Calu3 (cell line): ENCODE results near the gene SPECC1. TPM values are rescaled to one million over a fixed set of nuclear protein-coding genes. Genes with fewer than 3 reads are reported as not detected.
"Not testable (repeated sequence)": the region's sequence is repeated elsewhere in the genome, so short reads cannot be mapped to it uniquely, and the experiment has no call there.

Source experiments
- BruUV-seq: library from RNA; stranded (reverse); fragments of 400-500 nt; replicated peaks from 2 replicates; lab custom pipeline; 2021; lab: Mats Ljungman, UMichigan
- CTCF ChIA-PET: fragments of 300-600 bp; sonication (Branson Sonifier 250); formaldehyde crosslinking; loops from one replicate; lab custom pipeline; 2022; ENCODE audit warnings: antibody characterized with exemption; lab: Charles Lee
- DNase-seq: peaks from one replicate; pipeline ENCODE4 v3.0.0; 2022
- H3K27ac Mint-ChIP-seq: one replicate; pipeline ENCODE4 v1.8.0; 2022; ENCODE audit warnings: mixed read lengths; ENCODE audit not compliant: unreplicated experiment
- H3K27me3 Mint-ChIP-seq: one replicate; pipeline ENCODE4 v1.8.0; 2022; ENCODE audit warnings: mixed read lengths; ENCODE audit not compliant: unreplicated experiment
- H3K36me3 Mint-ChIP-seq: one replicate; pipeline ENCODE4 v1.8.0; 2022; ENCODE audit warnings: mild to moderate bottlenecking, moderate library complexity, mixed read lengths; ENCODE audit not compliant: insufficient read depth, unreplicated experiment
- H3K4me1 Mint-ChIP-seq: one replicate; pipeline ENCODE4 v1.8.0; 2022; ENCODE audit warnings: mild to moderate bottlenecking, low read depth, mixed read lengths; ENCODE audit not compliant: unreplicated experiment
- H3K4me3 Mint-ChIP-seq: one replicate; pipeline ENCODE4 v1.8.0; 2022; ENCODE audit warnings: mild to moderate bottlenecking, low read depth, moderate library complexity, mixed read lengths; ENCODE audit not compliant: unreplicated experiment
- H3K9me3 Mint-ChIP-seq: one replicate; pipeline ENCODE4 v1.8.0; 2022; ENCODE audit warnings: low read depth, mixed read lengths; ENCODE audit not compliant: unreplicated experiment
- CTCF ChIP-seq: fragments of 200-600 bp; IDR thresholded peaks from one replicate; pipeline ENCODE4 v1.8.0; 2022; ENCODE audit warnings: antibody characterized with exemption; ENCODE audit not compliant: unreplicated experiment
- intact Hi-C: fragments of 100-400 bp; cut with micrococcal nuclease; formaldehyde crosslinking; loops from one replicate; pipeline ENCODE4 v1.10.0; 2022; ENCODE audit not compliant: unreplicated experiment
- total RNA-seq: library from RNA; stranded (reverse); gene quantifications from 2 replicates; pipeline ENCODE4 v1.2.3, GENCODE V29; 2022

Gene SPECC1
- total RNA-seq, 1 experiment from 2014 or later, result 53.5 TPM

GRCh38 chr17:20225162-20226115 is 216.3 kb downstream of the SPECC1 start:
- H3K4me1 Mint-ChIP-seq, result peaks cover 11% of the 10 kb centered on the region
- CTCF ChIA-PET, result interaction anchor here (0.8 to 2.8 kb wide), 4 partner anchors 103 to 233 kb away, joined by 3 to 8 read pairs (median 6); no protein-coding TSS in a partner anchor
- BruUV-seq, result no TSS peak
- DNase-seq, result no peak
- intact Hi-C loops, result loop anchor here (1.0 kb wide), 1 partner anchor 104 kb away; no protein-coding TSS in a partner anchor
- H3K27me3 Mint-ChIP-seq, result no peaks in the 10 kb centered on the region
- H3K9me3 Mint-ChIP-seq, result no peaks in the 10 kb centered on the region
- H3K36me3 Mint-ChIP-seq, result no peaks in the 10 kb centered on the region
- TF ChIP-seq CTCF, result no peak
- no peak overlapping the region for H3K27ac Mint-ChIP-seq
- no peak overlapping the region for H3K4me3 Mint-ChIP-seq

DNA sequence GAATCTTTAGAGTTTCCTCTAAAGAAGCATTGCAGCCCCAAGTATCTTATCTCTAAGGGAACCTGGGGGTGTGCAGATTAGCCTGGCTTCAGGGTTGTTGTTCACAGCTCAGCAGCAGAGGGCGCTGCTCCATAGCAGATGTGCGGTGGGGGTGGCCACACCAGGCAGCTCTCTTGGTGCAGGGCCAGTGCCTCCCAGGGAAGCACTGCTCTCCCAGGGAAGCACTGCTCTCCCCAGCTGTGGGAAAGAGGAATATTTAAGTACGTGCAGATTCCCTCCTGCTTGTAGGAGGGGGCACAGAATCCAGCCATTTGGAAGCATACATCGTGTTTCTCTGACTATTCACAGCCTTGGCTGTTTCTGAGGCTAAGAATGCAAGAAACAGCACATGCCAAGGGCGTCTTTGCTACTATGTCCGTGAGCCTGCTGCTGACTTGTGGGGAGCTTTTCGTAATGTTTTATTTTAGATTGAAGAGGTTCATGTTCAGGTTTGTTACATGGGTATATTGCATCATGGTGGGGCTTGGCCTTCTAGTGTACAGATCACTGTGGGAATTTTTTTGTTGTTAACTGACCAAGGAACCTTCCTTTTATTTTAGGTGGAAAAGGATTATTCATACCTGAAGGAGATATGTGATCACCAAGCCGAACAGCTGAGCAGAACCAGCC is 217.8 kb downstream of the SPECC1 start:
- no TSS peak for BruUV-seq

GRCh38 chr17:20227720-20228370 is 218.7 kb downstream of the SPECC1 start:
- H3K27ac Mint-ChIP-seq, H3K27me3 Mint-ChIP-seq, DNase-seq, H3K4me3 Mint-ChIP-seq, H3K36me3 Mint-ChIP-seq, intact Hi-C loops, H3K9me3 Mint-ChIP-seq, BruUV-seq: not testable (repeated sequence)
- CTCF ChIA-PET, result interaction anchor here (2.8 kb wide), 1 partner anchor 106 kb away, joined by 8 read pairs; no protein-coding TSS in a partner anchor
- H3K4me1 Mint-ChIP-seq, result peaks cover 11% of the 10 kb centered on the region

More for the DNA sequence above, 217.8 kb downstream of the SPECC1 start:
- H3K27me3 Mint-ChIP-seq, result no peaks in the 10 kb centered on the region
- peak; percentile 64 for TF ChIP-seq CTCF
- H3K27ac Mint-ChIP-seq, result no peak overlapping the region
- H3K4me1 Mint-ChIP-seq, result peaks cover 11% of the 10 kb centered on the region
- no peaks in the 10 kb centered on the region for H3K36me3 Mint-ChIP-seq
- H3K4me3 Mint-ChIP-seq, result no peak overlapping the region
- intact Hi-C loops, result no loop called here
- H3K9me3 Mint-ChIP-seq, result no peaks in the 10 kb centered on the region
- DNase-seq, result peak; percentile 66
- CTCF ChIA-PET, result interaction anchor here (1.5 to 2.8 kb wide), 2 partner anchors 105 to 234 kb away, joined by 7 to 8 read pairs; no protein-coding TSS in a partner anchor

DNA sequence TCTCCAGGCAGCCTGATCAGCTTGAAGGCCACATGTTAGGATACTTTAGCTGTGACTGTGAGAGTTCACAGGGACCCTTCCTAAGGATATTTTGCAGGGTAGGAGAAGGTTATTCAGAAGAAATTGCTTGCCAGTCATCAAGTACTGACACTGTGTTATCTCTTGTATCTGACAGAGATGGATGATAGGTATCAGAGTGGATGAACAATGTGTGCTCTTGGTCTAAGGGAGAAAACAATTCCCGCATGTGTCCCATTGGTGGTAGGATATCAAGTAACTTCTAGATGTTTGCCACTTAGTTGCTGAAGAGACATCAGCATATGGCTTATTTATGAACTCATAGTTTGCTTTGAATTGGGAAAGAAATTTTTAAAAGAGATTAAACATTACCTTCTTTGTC is 219.3 kb downstream of the SPECC1 start:
- H3K4me3 Mint-ChIP-seq, result no peak overlapping the region

More for the DNA sequence above, 219.3 kb downstream of the SPECC1 start:
- H3K27me3 Mint-ChIP-seq, result no peaks in the 10 kb centered on the region
- intact Hi-C loops, result no loop called here
- no peaks in the 10 kb centered on the region for H3K9me3 Mint-ChIP-seq
- CTCF ChIA-PET, result no interaction called here
- TF ChIP-seq CTCF, result no peak
- peaks cover 11% of the 10 kb centered on the region for H3K4me1 Mint-ChIP-seq
- DNase-seq, result no peak
- no TSS peak for BruUV-seq
- no peak overlapping the region for H3K27ac Mint-ChIP-seq
- H3K36me3 Mint-ChIP-seq, result no peaks in the 10 kb centered on the region
